KMS-11 (cell line): Measurements from ENCODE around the gene PPM1H.

Experiments used
- H2AFZ ChIP-seq: fragments of 200-600 bp; sonication (generic); 2 replicates; pipeline ENCODE4 v1.6.1; 2016; ENCODE audit warnings: antibody characterized with exemption, mixed run types, low read depth
- H3K27ac ChIP-seq: fragments of 200-600 bp; sonication (generic); 2 replicates; pipeline ENCODE4 v1.6.1; 2016; ENCODE audit warnings: mild to moderate bottlenecking, mixed run types
- H3K27me3 ChIP-seq: fragments of 200-600 bp; sonication (generic); 2 replicates; pipeline ENCODE4 v1.6.1; 2017; ENCODE audit warnings: mild to moderate bottlenecking, low read depth, mixed run types, moderate library complexity; ENCODE audit not compliant: insufficient read depth
- H3K36me3 ChIP-seq: fragments of 200-600 bp; sonication (generic); 2 replicates; pipeline ENCODE4 v1.6.1; 2017; ENCODE audit warnings: mild to moderate bottlenecking, mixed run types; ENCODE audit not compliant: insufficient read depth
- H3K4me1 ChIP-seq: fragments of 200-600 bp; sonication (generic); 2 replicates; pipeline ENCODE4 v1.6.1; 2016; ENCODE audit warnings: mild to moderate bottlenecking, low read depth, mixed run types; ENCODE audit not compliant: poor library complexity, severe bottlenecking
- H3K4me2 ChIP-seq: fragments of 200-600 bp; sonication (generic); 2 replicates; pipeline ENCODE4 v1.7.0; 2016; ENCODE audit warnings: mild to moderate bottlenecking, mixed run types
- H3K4me3 ChIP-seq: fragments of 200-600 bp; sonication (generic); IDR thresholded peaks from 2 replicates; pipeline ENCODE4 v1.6.1; 2017; ENCODE audit warnings: low read depth, low read length, mixed read lengths; ENCODE audit not compliant: insufficient read depth
- H3K79me2 ChIP-seq: fragments of 200-600 bp; sonication (generic); 2 replicates; pipeline ENCODE4 v1.6.1; 2016; ENCODE audit warnings: low read depth, mixed run types; ENCODE audit not compliant: insufficient read depth
- H3K9ac ChIP-seq: fragments of 200-600 bp; sonication (generic); 2 replicates; pipeline ENCODE4 v1.6.1; 2016; ENCODE audit warnings: mild to moderate bottlenecking, mixed run types
- H4K20me1 ChIP-seq: fragments of 200-600 bp; sonication (generic); 2 replicates; pipeline ENCODE4 v1.6.1; 2016; ENCODE audit warnings: mild to moderate bottlenecking, mixed run types; ENCODE audit not compliant: insufficient read depth
- CTCF ChIP-seq: fragments of 200-600 bp; sonication (generic); conservative IDR thresholded peaks from 2 replicates; pipeline ENCODE4 v1.6.1; 2017; ENCODE audit warnings: low read depth, mild to moderate bottlenecking, antibody characterized with exemption, low read length, moderate library complexity, mixed read lengths

Gene PPM1H

GRCh38 chr12:62934239-62934798 is 631 bp downstream of the PPM1H start:
- no peak for TF ChIP-seq CTCF
- H4K20me1 ChIP-seq, result no peaks in the 10 kb centered on the region
- no peaks in the 10 kb centered on the region; the same call in 1 of the 2 replicates for H3K79me2 ChIP-seq
- peak overlapping the region; percentile 70 for H3K9ac ChIP-seq
- H2AFZ ChIP-seq, result peak overlapping the region; percentile 93
- peak overlapping the region; percentile 74 for H3K4me3 ChIP-seq
- peak overlapping the region; percentile 59 for H3K4me2 ChIP-seq
- H3K36me3 ChIP-seq, result no peaks in the 10 kb centered on the region
- no peaks in the 10 kb centered on the region for H3K27me3 ChIP-seq
- H3K4me1 ChIP-seq, result peaks cover 27% of the 10 kb centered on the region
- H3K27ac ChIP-seq, result peak overlapping the region; percentile 56

- Histone ChIP-seq H3K79me2 (no peaks in the 10 kb centered on the region; the same call in 1 of the 2 replicates), H2AFZ (peak overlapping the region; percentile 93), H3K36me3 (no peaks in the 10 kb centered on the region), H3K4me1 (peaks cover 28% of the 10 kb centered on the region), H3K9ac (peak overlapping the region; percentile 70), H3K27me3 (no peaks in the 10 kb centered on the region), H3K4me2 (peak overlapping the region; percentile 59), H4K20me1 (no peaks in the 10 kb centered on the region), H3K27ac (peak overlapping the region; percentile 56), H3K4me3 (peak overlapping the region; percentile 74)
- TF ChIP-seq CTCF, result no peak
Observed at GRCh38 chr12:62933602-62934238, 1.2 kb downstream of the PPM1H start.

- Histone ChIP-seq H3K79me2 (no peaks in the 10 kb centered on the region; the same call in 1 of the 2 replicates), H3K4me1 (peaks cover 28% of the 10 kb centered on the region), H3K27me3 (no peaks in the 10 kb centered on the region), H3K4me3 (peak overlapping the region; percentile 74), H4K20me1 (no peaks in the 10 kb centered on the region), H2AFZ (peak overlapping the region; percentile 93; the same call in 1 of the 2 replicates), H3K9ac (no peak overlapping the region), H3K4me2 (peak overlapping the region; percentile 59), H3K36me3 (no peaks in the 10 kb centered on the region), H3K27ac (no peak overlapping the region)
- no peak for TF ChIP-seq CTCF
Observed at GRCh38 chr12:62933220-62933601, 1.7 kb downstream of the PPM1H start.

DNA sequence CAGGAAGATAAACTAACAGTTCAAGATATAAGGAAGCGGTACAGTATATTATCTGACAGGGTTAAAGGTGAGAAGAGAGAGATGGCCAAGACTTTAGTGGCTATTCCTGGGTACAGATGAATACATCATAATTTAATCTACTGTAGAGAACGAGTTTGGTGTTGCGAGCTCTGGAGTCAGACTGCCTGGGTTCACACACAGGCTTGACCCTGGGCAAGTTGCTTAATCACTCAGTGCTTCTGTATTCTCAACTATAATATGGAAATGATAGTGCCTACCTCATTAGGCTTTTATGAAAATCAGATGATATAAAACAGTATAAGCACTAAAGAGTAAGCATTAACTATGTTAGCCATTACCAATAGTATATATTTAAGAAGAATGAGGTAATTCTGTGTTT is 3.5 kb downstream of the PPM1H start:
- peaks cover 28% of the 10 kb centered on the region for H3K4me1 ChIP-seq
- H4K20me1 ChIP-seq, result no peaks in the 10 kb centered on the region
- TF ChIP-seq CTCF, result no peak
- H3K36me3 ChIP-seq, result no peaks in the 10 kb centered on the region
- H3K4me3 ChIP-seq, result no peak overlapping the region
- no peak overlapping the region for H3K4me2 ChIP-seq
- no peak overlapping the region for H3K27ac ChIP-seq
- H2AFZ ChIP-seq, result no peak overlapping the region
- no peak overlapping the region for H3K9ac ChIP-seq
- H3K27me3 ChIP-seq, result no peaks in the 10 kb centered on the region
- no peaks in the 10 kb centered on the region; the same call in 1 of the 2 replicates for H3K79me2 ChIP-seq
